Smooth muscle cell (in vitro differentiated cells): Measurements from ENCODE around the gene SLC27A1. TPM values are rescaled to one million over a fixed set of nuclear protein-coding genes. Genes with fewer than 3 reads are reported as not detected.

Source experiments
- DNase-seq: peaks from one replicate; lab custom pipeline; 2025; ENCODE audit not compliant: unreplicated experiment; lab: John Stamatoyannopoulos, UW
- H2AFZ ChIP-seq: fragments of 200-600 bp; sonication (generic); 2 replicates; pipeline ENCODE4 v1.6.0; 2016; ENCODE audit warnings: antibody characterized with exemption, low read depth, mild to moderate bottlenecking
- H3F3A ChIP-seq: fragments of 200-600 bp; sonication (generic); 2 replicates; pipeline ENCODE4 v1.6.0; 2017; ENCODE audit warnings: antibody characterized with exemption, low read depth
- H3K27ac ChIP-seq: fragments of 200-600 bp; sonication (generic); 2 replicates; pipeline ENCODE4 v1.5.1; 2016; ENCODE audit warnings: low read depth, mild to moderate bottlenecking
- H3K27me3 ChIP-seq: fragments of 200-600 bp; sonication (generic); 2 replicates; pipeline ENCODE4 v1.6.1; 2016; ENCODE audit warnings: low read depth, mild to moderate bottlenecking
- H3K36me3 ChIP-seq: fragments of 200-600 bp; sonication (generic); 2 replicates; pipeline ENCODE4 v1.5.1; 2016; ENCODE audit warnings: low read depth
- H3K4me1 ChIP-seq: fragments of 200-600 bp; sonication (generic); 2 replicates; pipeline ENCODE4 v1.5.1; 2016; ENCODE audit warnings: low read depth
- H3K4me2 ChIP-seq: fragments of 200-600 bp; sonication (generic); 2 replicates; pipeline ENCODE4 v1.6.0; 2016; ENCODE audit warnings: mild to moderate bottlenecking
- H3K4me3 ChIP-seq: fragments of 200-600 bp; sonication (generic); 2 replicates; pipeline ENCODE4 v1.5.1; 2016; ENCODE audit warnings: mild to moderate bottlenecking
- H3K79me2 ChIP-seq: fragments of 200-600 bp; sonication (generic); 2 replicates; pipeline ENCODE4 v1.6.0; 2016; ENCODE audit warnings: low read depth, mild to moderate bottlenecking
- H3K9ac ChIP-seq: fragments of 200-600 bp; sonication (generic); 2 replicates; pipeline ENCODE4 v1.6.0; 2016; ENCODE audit warnings: low read depth
- H3K9me3 ChIP-seq: fragments of 200-600 bp; sonication (generic); replicated peaks from 2 replicates; pipeline ENCODE4 v1.5.1; 2016; ENCODE audit warnings: low read depth
- H4K20me1 ChIP-seq: fragments of 200-600 bp; sonication (generic); 2 replicates; pipeline ENCODE4 v1.6.0; 2016; ENCODE audit warnings: low read depth
- CTCF ChIP-seq: fragments of 200-600 bp; sonication (generic); IDR thresholded peaks from 2 replicates; pipeline ENCODE4 v1.5.1; 2017; ENCODE audit warnings: borderline replicate concordance, mild to moderate bottlenecking, antibody characterized with exemption; ENCODE audit not compliant: insufficient read depth, poor library complexity, severe bottlenecking
- WGBS: methylation state at CpG from one replicate; pipeline ENCODE4 v1.1.7; 2016; ENCODE audit warnings: low lambda C conversion rate; 5-methylcytosine and 5-hydroxymethylcytosine counted together
- polyA plus RNA-seq: library from polyadenylated mRNA; unstranded; fragments of >200 nt; fragmentation: Nextera tagmentation; extraction: Ambion mirVana; gene quantifications from 2 replicates; pipeline ENCODE4 v1.2.1, GENCODE V29; 2016
- total RNA-seq: library from RNA; depleted of rRNA; stranded (reverse); fragments of >200 nt; gene quantifications from 2 replicates; pipeline ENCODE4 v1.2.3, GENCODE V29; 2014

The SLC27A1 gene
- total and polyA plus RNA-seq, 2 experiments from 2014 or later: 9.7 to 11.5 TPM

GRCh38 chr19:17542793-17543582 lies 72.7 kb downstream of the SLC27A1 start:
- Histone ChIP-seq H3K9ac (no peak overlapping the region), H2AFZ (no peak overlapping the region), H3K4me2 (no peak overlapping the region), H3K27me3 (peaks cover 5% of the 10 kb centered on the region), H3K9me3 (no peaks in the 10 kb centered on the region), H4K20me1 (no peaks in the 10 kb centered on the region), H3K79me2 (no peaks in the 10 kb centered on the region), H3K4me3 (no peak overlapping the region), H3K36me3 (no peaks in the 10 kb centered on the region), H3K27ac (no peak overlapping the region), H3K4me1 (no peaks in the 10 kb centered on the region), H3F3A (no peaks in the 10 kb centered on the region)
- 85% methylated on average over 14 of the region's 14 CpGs for WGBS
- TF ChIP-seq CTCF: no peak
- no peak for DNase-seq

- Histone ChIP-seq H3K4me3 (no peak overlapping the region), H4K20me1 (no peaks in the 10 kb centered on the region), H3K36me3 (no peaks in the 10 kb centered on the region), H3K27me3 (peaks cover under 1% of the 10 kb centered on the region), H3K4me1 (no peaks in the 10 kb centered on the region), H3F3A (no peaks in the 10 kb centered on the region), H3K9ac (no peak overlapping the region), H3K79me2 (no peaks in the 10 kb centered on the region), H3K27ac (no peak overlapping the region), H3K9me3 (no peaks in the 10 kb centered on the region), H2AFZ (no peak overlapping the region), H3K4me2 (no peak overlapping the region)
- WGBS: 79% methylated on average over 4 of the region's 4 CpGs
- DNase-seq: no peak
- no peak for TF ChIP-seq CTCF
These were observed 73.7 kb downstream of the SLC27A1 start for GRCh38 chr19:17543986-17544385.

- Histone ChIP-seq H3K9me3 (no peaks in the 10 kb centered on the region), H3F3A (no peaks in the 10 kb centered on the region), H3K4me1 (no peaks in the 10 kb centered on the region), H3K27me3 (no peaks in the 10 kb centered on the region), H3K36me3 (no peaks in the 10 kb centered on the region), H3K79me2 (no peaks in the 10 kb centered on the region), H4K20me1 (no peaks in the 10 kb centered on the region), H3K4me2 (no peak overlapping the region), H3K27ac (no peak overlapping the region), H3K4me3 (no peak overlapping the region), H2AFZ (no peak overlapping the region), H3K9ac (no peak overlapping the region)
- no peak for TF ChIP-seq CTCF
- DNase-seq: no peak
- WGBS: 96% methylated on average over 4 of the region's 4 CpGs
These were observed 74.1 kb downstream of the SLC27A1 start for GRCh38 chr19:17544418-17544817.

- 92% methylated on average over 6 of the region's 6 CpGs for WGBS
- TF ChIP-seq CTCF: no peak
- no peak overlapping the region for H3K27ac ChIP-seq
These were observed 77.8 kb downstream of the SLC27A1 start for GRCh38 chr19:17548145-17548544.

More at GRCh38 chr19:17548145-17548544, 77.8 kb downstream of the SLC27A1 start:
- DNase-seq: no peak
- H3K27me3 ChIP-seq: no peaks in the 10 kb centered on the region
- H4K20me1 ChIP-seq: no peaks in the 10 kb centered on the region
- no peak overlapping the region for H2AFZ ChIP-seq
- H3K4me3 ChIP-seq: no peak overlapping the region
- H3K4me2 ChIP-seq: no peak overlapping the region
- H3K79me2 ChIP-seq: no peaks in the 10 kb centered on the region
- H3F3A ChIP-seq: peaks cover 3% of the 10 kb centered on the region
- H3K4me1 ChIP-seq: no peaks in the 10 kb centered on the region
- no peaks in the 10 kb centered on the region for H3K9me3 ChIP-seq
- H3K9ac ChIP-seq: no peak overlapping the region
- H3K36me3 ChIP-seq: no peaks in the 10 kb centered on the region
